Ecto neural progenitor cell (in vitro differentiated cells): ENCODE measurements around the gene AUTS2.
"Not testable (repeated sequence)": the region's sequence is repeated elsewhere in the genome, so short reads cannot be mapped to it uniquely, and the experiment has no call there.

Source experiments
- DNase-seq: peaks from one replicate; pipeline ENCODE4 v3.0.0-alpha.2; 2018; ENCODE audit warnings: low spot score

Gene AUTS2

GRCh38 chr7:70263471-70264255 is 665.4 kb downstream of the AUTS2 start:
- no peak for DNase-seq

GRCh38 chr7:70266186-70266585 is 667.9 kb downstream of the AUTS2 start:
- no peak for DNase-seq

DNA sequence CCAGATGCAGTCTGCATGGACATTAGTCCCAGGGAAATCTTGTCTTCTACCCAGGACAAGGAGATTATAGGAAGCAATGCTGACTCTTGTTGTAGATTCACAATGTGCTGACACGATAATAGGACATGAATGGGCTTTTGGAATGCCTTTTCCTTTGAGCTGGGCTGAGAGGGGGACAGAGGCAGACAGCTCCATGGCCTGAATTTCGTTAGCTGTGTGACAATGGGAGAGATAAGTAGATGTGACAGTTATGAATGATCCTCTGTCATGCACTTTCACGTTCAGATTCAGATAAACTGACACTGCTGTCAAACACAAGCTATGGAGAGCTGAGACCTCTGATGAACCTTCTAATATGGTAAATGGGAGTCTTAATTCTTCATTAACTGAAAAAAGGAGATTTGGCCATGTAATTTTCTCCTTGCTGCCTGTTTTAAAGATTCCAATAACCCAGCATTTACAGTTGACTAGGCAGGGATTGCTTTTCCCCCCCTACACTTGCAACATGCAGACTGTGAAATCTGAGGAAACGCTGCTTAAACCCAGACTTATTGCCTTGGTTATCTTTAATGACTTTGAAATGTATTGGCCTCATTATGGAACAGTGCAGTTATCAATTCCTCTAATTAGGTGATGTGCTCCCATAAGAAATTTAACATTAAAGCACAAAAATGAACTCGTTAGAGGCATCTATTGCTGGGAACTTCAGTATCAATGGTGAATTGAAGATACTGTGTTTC is 669.3 kb downstream of the AUTS2 start:
- DNase-seq: peak; percentile 51

- no peak for DNase-seq
These were observed 669.9 kb downstream of the AUTS2 start for GRCh38 chr7:70268179-70268578.

GRCh38 chr7:70270149-70270548 is 671.9 kb downstream of the AUTS2 start:
- no peak for DNase-seq

GRCh38 chr7:70271617-70272081 is 673.4 kb downstream of the AUTS2 start:
- DNase-seq: no peak

GRCh38 chr7:70275570-70275969 is 677.3 kb downstream of the AUTS2 start:
- DNase-seq: not testable (repeated sequence)

GRCh38 chr7:70285187-70285586 is 686.9 kb downstream of the AUTS2 start:
- no peak for DNase-seq

DNA sequence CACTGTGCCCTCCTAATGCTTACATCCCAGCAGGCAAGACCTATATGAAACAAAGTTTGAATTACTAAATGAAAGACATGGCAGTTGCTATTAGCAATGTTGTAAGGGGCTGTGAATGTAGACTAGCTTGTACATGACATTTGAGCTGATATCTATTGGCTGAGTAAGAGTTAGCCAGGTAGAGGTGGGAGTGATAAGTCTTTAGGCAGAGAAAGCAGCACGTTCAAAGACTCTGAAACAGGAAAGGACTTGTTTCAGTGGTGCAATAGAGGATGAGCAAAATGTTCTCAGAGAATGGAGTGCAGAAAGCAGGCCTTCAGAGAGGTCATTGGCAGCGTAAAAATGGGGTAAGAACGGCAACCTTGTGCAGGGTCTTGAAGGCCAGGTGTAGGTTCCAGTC is 687.6 kb downstream of the AUTS2 start:
- DNase-seq: no peak

GRCh38 chr7:70288781-70289456 is 690.6 kb downstream of the AUTS2 start:
- DNase-seq: no peak

GRCh38 chr7:70292716-70293115 is 694.4 kb downstream of the AUTS2 start:
- DNase-seq: no peak

GRCh38 chr7:70294211-70294911 is 696.1 kb downstream of the AUTS2 start:
- no peak for DNase-seq

- no peak for DNase-seq
These were observed 700.7 kb downstream of the AUTS2 start for GRCh38 chr7:70298780-70299471.

GRCh38 chr7:70299472-70299807 is 701.2 kb downstream of the AUTS2 start:
- DNase-seq: no peak

DNA sequence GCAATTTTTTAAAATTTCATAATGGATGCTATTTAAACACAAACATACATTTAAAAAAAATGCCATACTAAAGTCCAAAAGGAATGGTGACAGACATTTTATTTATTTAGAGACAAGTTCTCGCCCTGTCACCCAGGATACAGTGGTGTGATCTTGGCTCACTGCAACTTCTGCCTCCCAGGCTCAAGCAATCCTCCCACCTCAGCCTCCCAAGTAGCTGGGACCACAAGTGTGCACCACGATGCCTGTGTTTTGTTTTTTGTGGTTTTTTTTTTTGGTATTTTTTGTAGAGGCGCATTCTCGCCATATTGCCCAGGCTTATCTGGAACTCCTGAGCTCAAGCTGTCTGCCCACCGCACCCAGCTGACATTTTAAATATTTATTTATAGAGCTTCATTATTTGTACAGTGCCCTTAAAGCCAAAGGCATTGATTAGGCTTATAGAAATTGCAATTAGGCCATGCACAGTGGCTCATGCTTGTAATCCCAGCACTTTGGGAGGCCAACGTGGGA is 703.5 kb downstream of the AUTS2 start:
- DNase-seq: no peak

- DNase-seq: no peak
These were observed 705.0 kb downstream of the AUTS2 start for GRCh38 chr7:70303309-70303708.

DNA sequence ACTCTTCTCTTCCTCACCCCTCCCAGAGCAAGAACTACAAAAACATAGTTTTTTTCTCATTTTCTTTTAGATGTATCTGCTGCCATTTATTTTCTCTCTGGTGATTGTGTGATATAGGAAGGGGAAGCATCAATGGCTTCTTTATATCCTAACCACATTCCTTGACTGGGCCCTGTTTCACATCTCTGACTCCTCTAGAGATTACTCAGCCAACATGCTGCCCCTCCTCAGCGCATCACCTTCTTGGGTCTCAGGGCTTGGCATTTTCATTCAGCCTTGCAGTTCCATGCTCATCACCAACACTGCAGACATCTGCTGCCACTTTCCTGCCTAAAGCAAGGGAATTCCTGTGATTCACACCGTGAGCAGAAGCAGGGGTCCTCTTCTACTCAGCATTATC is 705.5 kb downstream of the AUTS2 start:
- DNase-seq: no peak

GRCh38 chr7:70306173-70306572 is 707.9 kb downstream of the AUTS2 start:
- no peak for DNase-seq

DNA sequence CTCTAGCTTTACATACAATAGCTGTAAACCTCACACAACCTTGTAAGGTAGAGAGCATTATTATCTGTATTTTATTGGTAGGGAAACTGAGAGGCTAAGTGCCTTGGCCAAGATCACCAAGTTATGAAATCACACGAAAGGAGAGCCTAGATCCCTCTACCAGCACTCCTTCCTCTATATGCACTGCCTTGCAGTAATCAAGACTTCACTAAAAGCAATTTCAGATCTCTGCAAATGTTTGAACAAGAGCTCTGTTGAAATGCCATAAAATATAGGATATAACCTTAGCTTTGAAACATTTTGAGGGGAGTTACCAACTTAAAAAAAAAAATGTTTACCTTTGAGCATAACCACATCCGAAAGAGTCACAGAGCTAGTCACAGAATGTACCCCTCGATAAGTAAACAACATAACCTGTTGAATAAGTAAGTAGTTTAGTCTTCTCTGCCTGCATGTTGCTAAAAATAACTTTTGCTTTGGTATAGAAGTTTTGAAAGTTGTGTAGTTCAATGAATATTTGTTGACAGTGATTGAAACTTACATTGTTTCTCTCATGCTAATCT is 709.4 kb downstream of the AUTS2 start:
- no peak for DNase-seq

GRCh38 chr7:70312336-70312735 is 714.1 kb downstream of the AUTS2 start:
- no peak for DNase-seq

DNA sequence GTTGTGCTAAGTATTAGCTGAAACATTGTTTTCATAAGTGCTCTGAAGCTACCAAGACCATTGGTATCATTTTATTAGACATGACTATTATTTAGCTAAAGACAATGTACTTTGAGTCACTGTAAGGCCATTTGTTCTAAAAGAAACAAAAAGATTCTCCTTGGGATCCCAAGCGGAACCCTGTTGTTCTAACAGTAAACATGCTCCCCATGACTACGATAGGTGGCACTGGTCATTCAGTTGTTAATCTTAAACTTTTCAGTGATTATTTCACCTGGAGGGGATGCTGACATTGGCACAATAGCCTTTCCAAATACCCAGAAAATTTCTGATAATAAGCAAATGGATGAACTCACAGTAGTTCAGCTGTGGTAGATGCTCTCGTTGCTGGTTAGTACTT is 715.0 kb downstream of the AUTS2 start:
- DNase-seq: no peak
